Breast epithelium (tissue), 4 donors: ENCODE results near the gene CRTC1. TPM values are rescaled to one million over a fixed set of nuclear protein-coding genes. Genes with fewer than 3 reads are reported as not detected.

Experiments used
- DNase-seq, 2 donors: peaks; one replicate each; pipeline ENCODE4 v3.0.0-alpha.2; 2019; ENCODE audit warnings: low spot score in 2 of 2
- H3K27ac ChIP-seq, 2 donors: fragments of 200-600 bp; sonication (generic) in 1 of 2; one replicate each; pipeline ENCODE4 v1.5.1; 2016 to 2019; ENCODE audit warnings: mild to moderate bottlenecking in 1 of 2
- H3K27me3 ChIP-seq, 2 donors: fragments of 200-600 bp; sonication (generic) in 1 of 2; one replicate each; pipeline versions ENCODE4 v1.5.1 to v1.6.0; 2017 to 2019; ENCODE audit warnings: control low read depth in 1 of 2, mild to moderate bottlenecking in 1 of 2
- H3K36me3 ChIP-seq: fragments of 200-600 bp; one replicate; pipeline ENCODE4 v1.5.1; 2019
- H3K4me1 ChIP-seq, 2 donors: fragments of 200-600 bp; sonication (generic); one replicate each; pipeline ENCODE4 v1.5.1; 2016 to 2019; ENCODE audit warnings: control low read depth in 1 of 2
- H3K4me3 ChIP-seq, 3 donors: fragments of 200-600 bp; sonication (generic); 1 replicate in 2 of 3; 2 replicates in 1 of 3; pipeline ENCODE4 v1.5.1; 2016 to 2019; ENCODE audit warnings: mild to moderate bottlenecking in 3 of 3, moderate library complexity in 2 of 3
- H3K9me3 ChIP-seq, 2 donors: fragments of 200-600 bp; sonication (generic) in 1 of 2; one replicate each; pipeline ENCODE4 v1.5.1; 2016 to 2019; ENCODE audit warnings: control low read depth in 1 of 2
- CTCF ChIP-seq, 3 donors: fragments of 450-650 bp; IDR thresholded peaks; one replicate each; pipeline ENCODE4 v1.5.1; 2016 to 2017; ENCODE audit warnings: antibody characterized with exemption in 3 of 3, mild to moderate bottlenecking in 3 of 3, moderate library complexity in 3 of 3
- POLR2A ChIP-seq: fragments of 450-650 bp; IDR thresholded peaks from one replicate; pipeline ENCODE4 v1.6.1; 2016; ENCODE audit warnings: antibody characterized with exemption, mild to moderate bottlenecking, moderate library complexity
- POLR2AphosphoS5 ChIP-seq, 3 donors: sonication (generic); formaldehyde crosslinking; IDR thresholded peaks; one replicate each; pipeline ENCODE4 v1.6.1; 2017; ENCODE audit warnings: antibody characterized with exemption in 3 of 3
- intact Hi-C: fragments of 100-400 bp; cut with DNase I; formaldehyde crosslinking; loops from one replicate; pipeline ENCODE4 v1.15.1; 2023; ENCODE audit warnings: low total_unique reads
- total RNA-seq, 3 donors: library from RNA; depleted of rRNA; stranded (reverse); fragments of >200 nt; gene quantifications; one replicate each; pipeline ENCODE4 v1.1.0, GENCODE V29; 2016

Gene CRTC1
- total RNA-seq, 3 donors from 2014 or later: 4.8 to 6.1 (median 5.9) TPM

GRCh38 chr19:18759304-18759994 lies 76.0 kb downstream of the CRTC1 start:
- Histone ChIP-seq H3K9me3 (no peaks in the 10 kb centered on the region), H3K4me1 (peaks cover 13 to 14% of the 10 kb centered on the region in 2 donors), H3K27me3 (no peaks in the 10 kb centered on the region), H3K27ac (no peak overlapping the region), H3K4me3 (no peak overlapping the region), H3K36me3 (no peaks in the 10 kb centered on the region)
- intact Hi-C loops: no loop called here
- TF ChIP-seq POLR2A: no peak
- TF ChIP-seq POLR2AphosphoS5 (IDR thresholded peaks at IDR 0.05): no peak
- TF ChIP-seq CTCF (IDR thresholded peaks at IDR 0.05): no peak
- DNase-seq: no peak

- Histone ChIP-seq H3K27me3 (no peaks in the 10 kb centered on the region), H3K36me3 (no peaks in the 10 kb centered on the region), H3K9me3 (no peaks in the 10 kb centered on the region), H3K27ac (no peak overlapping the region), H3K4me3 (no peak overlapping the region), H3K4me1 (peaks cover 13 to 14% of the 10 kb centered on the region in 2 donors)
- intact Hi-C loops: no loop called here
- DNase-seq: no peak
- no peak for TF ChIP-seq POLR2AphosphoS5 (IDR thresholded peaks at IDR 0.05)
- no peak for TF ChIP-seq POLR2A
- TF ChIP-seq CTCF (IDR thresholded peaks at IDR 0.05): no peak
These were observed 76.5 kb downstream of the CRTC1 start for GRCh38 chr19:18759995-18760426.

GRCh38 chr19:18760440-18761383 lies 77.2 kb downstream of the CRTC1 start:
- H3K4me1 ChIP-seq: peaks cover 13 to 14% of the 10 kb centered on the region in 2 donors
- H3K36me3 ChIP-seq: no peaks in the 10 kb centered on the region
- no peak for DNase-seq
- TF ChIP-seq CTCF (IDR thresholded peaks at IDR 0.05) (no peak), POLR2AphosphoS5 (IDR thresholded peaks at IDR 0.05) (no peak), POLR2A (no peak)
- no peak overlapping the region for H3K27ac ChIP-seq
- intact Hi-C loops: no loop called here
- no peak overlapping the region for H3K4me3 ChIP-seq
- no peaks in the 10 kb centered on the region for H3K9me3 ChIP-seq
- no peaks in the 10 kb centered on the region for H3K27me3 ChIP-seq

GRCh38 chr19:18761531-18762110 lies 78.1 kb downstream of the CRTC1 start:
- no peak for DNase-seq
- Histone ChIP-seq H3K27ac (peak overlapping the region; percentile 83 to 86), H3K9me3 (no peaks in the 10 kb centered on the region), H3K27me3 (no peaks in the 10 kb centered on the region), H3K36me3 (no peaks in the 10 kb centered on the region), H3K4me1 (peaks cover 13 to 14% of the 10 kb centered on the region in 2 donors), H3K4me3 (peak overlapping the region in 1 of 3 donors; percentile 46)
- intact Hi-C loops: no loop called here
- TF ChIP-seq POLR2A (no peak), CTCF (IDR thresholded peaks at IDR 0.05) (no peak), POLR2AphosphoS5 (IDR thresholded peaks at IDR 0.05) (no peak)
